Skeletal muscle tissue (tissue), 4 donors: ENCODE results near the gene TM4SF4. TPM values are rescaled to one million over a fixed set of nuclear protein-coding genes. Genes with fewer than 3 reads are reported as not detected.

Experiments used
- H3K27ac ChIP-seq: one replicate; pipeline ENCODE4 v1.7.0; 2013; ENCODE audit warnings: mild to moderate bottlenecking, low read depth, low read length, inconsistent platforms
- H3K27me3 ChIP-seq, 3 donors: one replicate each; pipeline ENCODE4 v1.7.0; 2013; ENCODE audit warnings: low read length in 3 of 3; ENCODE audit not compliant: control insufficient read depth in 3 of 3, insufficient read depth in 3 of 3
- H3K36me3 ChIP-seq, 3 donors: one replicate each; pipeline ENCODE4 v1.7.0; 2013; ENCODE audit warnings: low read length in 3 of 3; ENCODE audit not compliant: control insufficient read depth in 3 of 3, insufficient read depth in 3 of 3
- H3K4me1 ChIP-seq, 3 donors: one replicate each; pipeline ENCODE4 v1.7.0; 2013; ENCODE audit warnings: low read length in 3 of 3, mild to moderate bottlenecking in 3 of 3; ENCODE audit not compliant: control insufficient read depth in 3 of 3, insufficient read depth in 3 of 3
- H3K4me3 ChIP-seq, 3 donors: one replicate each; pipeline ENCODE4 v1.7.0; 2013; ENCODE audit warnings: low read length in 3 of 3
- H3K9ac ChIP-seq, 3 donors: one replicate each; pipeline ENCODE4 v1.7.0; 2013; ENCODE audit warnings: low read length in 3 of 3, mild to moderate bottlenecking in 3 of 3, moderate library complexity in 2 of 3, low read depth in 1 of 3
- H3K9me3 ChIP-seq, 3 donors: one replicate each; pipeline ENCODE4 v1.7.0; 2013; ENCODE audit warnings: low read length in 3 of 3; ENCODE audit not compliant: control insufficient read depth in 3 of 3
- total RNA-seq: library from RNA; depleted of rRNA; stranded (reverse); fragments of >200 nt; gene quantifications from one replicate; pipeline ENCODE4 v1.2.3, GENCODE V29; 2014
- donor health status: Osteomylitis.

Gene TM4SF4
- total RNA-seq, 1 donor from 2014 or later: not detected

GRCh38 chr3:149480326-149481017 is 6.0 kb downstream of the TM4SF4 start:
- Histone ChIP-seq H3K9ac (no peak overlapping the region), H3K4me1 (peaks cover under 1 to 14% (median 8%) of the 10 kb centered on the region in 3 donors), H3K9me3 (no peaks in the 10 kb centered on the region), H3K27ac (no peak overlapping the region), H3K36me3 (no peaks in the 10 kb centered on the region), H3K27me3 (no peaks in the 10 kb centered on the region), H3K4me3 (peak overlapping the region in 1 of 3 donors; percentile 14)

DNA sequence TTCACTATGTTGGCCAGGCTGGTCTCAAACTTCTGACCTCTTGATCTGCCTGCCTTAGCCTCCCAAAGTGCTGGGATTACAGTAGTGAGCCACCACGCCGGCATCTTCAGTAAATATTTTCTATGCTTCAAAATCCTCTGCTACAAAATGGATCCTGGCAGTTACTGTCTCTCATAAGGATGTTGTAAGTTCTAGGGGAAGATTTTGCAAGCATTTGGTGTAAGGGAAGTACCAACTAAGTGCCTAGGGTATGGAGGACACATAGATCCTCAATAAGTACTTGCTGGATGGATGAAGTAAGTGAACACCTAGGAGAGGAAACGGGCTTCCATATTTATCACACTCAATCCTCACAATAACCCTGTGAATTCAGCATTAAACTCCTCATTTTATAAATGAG is 6.6 kb downstream of the TM4SF4 start:
- no peak overlapping the region for H3K27ac ChIP-seq
- no peaks in the 10 kb centered on the region for H3K36me3 ChIP-seq
- no peaks in the 10 kb centered on the region for H3K9me3 ChIP-seq
- no peak overlapping the region for H3K9ac ChIP-seq
- no peaks in the 10 kb centered on the region for H3K27me3 ChIP-seq
- H3K4me3 ChIP-seq: no peak overlapping the region
- H3K4me1 ChIP-seq: peaks cover 0 to 12% (median 8%) of the 10 kb centered on the region in 3 donors

- Histone ChIP-seq H3K27ac (no peak overlapping the region), H3K4me3 (no peak overlapping the region), H3K9me3 (no peaks in the 10 kb centered on the region), H3K27me3 (no peaks in the 10 kb centered on the region), H3K4me1 (peaks cover 0 to 12% (median 8%) of the 10 kb centered on the region in 3 donors), H3K36me3 (no peaks in the 10 kb centered on the region), H3K9ac (no peak overlapping the region)
These were observed 7.0 kb downstream of the TM4SF4 start for GRCh38 chr3:149481491-149481890.

DNA sequence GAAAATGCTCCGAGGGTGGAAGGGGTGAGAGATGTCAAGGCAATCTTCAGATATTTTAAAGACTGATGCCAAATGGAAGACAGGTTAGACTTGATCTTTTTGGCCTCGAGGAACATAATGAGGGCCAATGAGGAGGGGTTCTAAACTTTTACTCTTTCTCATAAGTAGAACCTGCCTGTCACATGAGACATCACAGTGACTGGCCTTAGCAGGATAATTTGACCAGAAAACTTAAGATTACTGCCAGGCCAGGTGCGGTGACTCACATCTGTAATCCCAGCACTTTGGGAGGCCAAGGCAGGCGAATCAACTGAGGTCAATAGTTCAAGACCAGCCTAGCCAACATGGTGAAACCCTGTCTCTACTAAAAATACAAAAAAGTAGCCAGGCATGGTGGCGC is 12.2 kb downstream of the TM4SF4 start:
- H3K9me3 ChIP-seq: peaks cover 0 to 2% (median 0%) of the 10 kb centered on the region in 3 donors
- H3K36me3 ChIP-seq: no peaks in the 10 kb centered on the region
- no peaks in the 10 kb centered on the region for H3K27me3 ChIP-seq
- H3K27ac ChIP-seq: no peak overlapping the region
- no peak overlapping the region for H3K4me3 ChIP-seq
- H3K9ac ChIP-seq: no peak overlapping the region
- H3K4me1 ChIP-seq: peaks cover 5 to 12% (median 6%) of the 10 kb centered on the region in 3 donors

DNA sequence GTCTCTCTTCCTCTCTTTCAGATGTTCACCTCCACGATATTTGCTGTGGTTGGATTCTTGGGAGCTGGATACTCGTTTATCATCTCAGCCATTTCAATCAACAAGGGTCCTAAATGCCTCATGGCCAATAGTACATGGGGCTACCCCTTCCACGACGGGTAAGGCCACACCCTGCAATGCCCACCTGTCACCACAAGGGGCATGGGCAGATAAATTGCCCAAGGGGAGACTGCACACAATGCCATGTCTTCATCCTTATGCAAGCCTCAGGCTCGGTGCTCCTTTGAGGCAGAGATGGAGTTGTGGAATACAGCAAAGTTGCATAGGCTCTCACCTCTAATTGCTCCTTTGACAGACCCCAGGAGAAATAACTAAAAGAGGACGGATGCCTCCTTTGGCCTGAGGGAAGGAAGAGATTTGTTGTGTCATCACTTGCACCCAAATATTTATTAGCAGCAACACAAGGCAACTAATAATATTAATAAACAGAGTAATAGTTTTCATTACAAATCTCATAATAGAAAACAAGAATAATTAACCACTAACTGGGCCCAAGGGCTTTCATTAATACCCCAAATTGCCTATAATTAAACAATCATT is 13.2 kb downstream of the TM4SF4 start:
- Histone ChIP-seq H3K4me1 (peaks cover 5 to 12% (median 6%) of the 10 kb centered on the region in 3 donors), H3K27ac (no peak overlapping the region), H3K36me3 (no peaks in the 10 kb centered on the region)

GRCh38 chr3:149489060-149489690 is 14.7 kb downstream of the TM4SF4 start:
- H3K4me1 ChIP-seq: peaks cover 5 to 19% (median 9%) of the 10 kb centered on the region in 3 donors
- H3K27me3 ChIP-seq: no peaks in the 10 kb centered on the region
- H3K9ac ChIP-seq: peak overlapping the region in 1 of 3 donors; percentile 24
- H3K9me3 ChIP-seq: peaks cover 0 to 2% (median 0%) of the 10 kb centered on the region in 3 donors
- H3K36me3 ChIP-seq: no peaks in the 10 kb centered on the region
- H3K4me3 ChIP-seq: no peak overlapping the region
- no peak overlapping the region for H3K27ac ChIP-seq

More for the DNA sequence above, 13.2 kb downstream of the TM4SF4 start:
- no peak overlapping the region for H3K9ac ChIP-seq
- H3K9me3 ChIP-seq: peaks cover 0 to 2% (median 0%) of the 10 kb centered on the region in 3 donors
- no peak overlapping the region for H3K4me3 ChIP-seq
- H3K27me3 ChIP-seq: no peaks in the 10 kb centered on the region

- peaks cover 5 to 19% (median 9%) of the 10 kb centered on the region in 3 donors for H3K4me1 ChIP-seq
- H3K9ac ChIP-seq: no peak overlapping the region
- no peaks in the 10 kb centered on the region for H3K36me3 ChIP-seq
- peaks cover 0 to 2% (median 0%) of the 10 kb centered on the region in 3 donors for H3K9me3 ChIP-seq
- peak overlapping the region in 1 of 3 donors; percentile 3 for H3K4me3 ChIP-seq
- H3K27ac ChIP-seq: no peak overlapping the region
- H3K27me3 ChIP-seq: no peaks in the 10 kb centered on the region
These were observed 15.9 kb downstream of the TM4SF4 start for GRCh38 chr3:149490260-149490971.

- Histone ChIP-seq H3K27me3 (no peaks in the 10 kb centered on the region), H3K27ac (no peak overlapping the region), H3K4me1 (peaks cover 5 to 19% (median 9%) of the 10 kb centered on the region in 3 donors), H3K9me3 (peaks cover 0 to 2% (median 0%) of the 10 kb centered on the region in 3 donors), H3K36me3 (no peaks in the 10 kb centered on the region), H3K4me3 (no peak overlapping the region), H3K9ac (no peak overlapping the region)
These were observed 19.0 kb downstream of the TM4SF4 start for GRCh38 chr3:149493315-149494021.

DNA sequence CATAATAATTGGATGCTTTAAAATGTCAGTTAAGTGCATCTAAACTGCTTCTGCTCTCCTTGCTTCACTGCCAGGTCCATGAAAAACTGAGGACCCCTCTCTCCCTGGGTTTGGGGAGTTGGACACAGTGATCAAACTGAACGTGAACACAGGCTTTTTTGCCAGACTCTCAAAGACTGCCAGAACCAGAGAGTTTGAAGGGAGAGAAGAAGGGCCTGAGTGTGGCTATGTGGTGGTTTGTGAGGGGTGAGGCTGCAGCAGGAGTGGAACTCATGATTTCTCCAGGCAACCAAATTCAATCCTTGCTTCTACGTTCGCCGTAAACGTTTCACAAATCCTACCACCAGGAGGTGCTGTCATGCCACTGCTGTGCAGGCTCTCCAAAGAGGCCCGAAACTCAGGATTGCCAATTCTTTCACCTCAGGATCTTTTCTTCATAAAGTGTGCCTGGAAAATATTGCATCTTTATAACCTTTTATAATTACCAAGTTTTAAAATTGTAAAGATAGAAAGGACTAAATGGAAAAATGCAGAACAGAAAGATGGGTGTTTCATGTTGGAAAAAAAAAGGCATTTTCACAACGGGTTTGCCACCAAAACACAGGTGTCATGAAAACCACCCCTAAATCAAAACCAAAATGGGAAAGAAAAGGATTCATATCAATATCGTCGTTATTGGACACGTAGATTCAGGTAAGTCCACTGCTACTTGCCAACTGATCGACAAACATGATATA is 19.7 kb downstream of the TM4SF4 start:
- peaks cover 0 to 2% (median 0%) of the 10 kb centered on the region in 3 donors for H3K9me3 ChIP-seq
- H3K27me3 ChIP-seq: no peaks in the 10 kb centered on the region
- no peaks in the 10 kb centered on the region for H3K36me3 ChIP-seq
- no peak overlapping the region for H3K9ac ChIP-seq
- peaks cover 5 to 19% (median 9%) of the 10 kb centered on the region in 3 donors for H3K4me1 ChIP-seq
- no peak overlapping the region for H3K4me3 ChIP-seq
- no peak overlapping the region for H3K27ac ChIP-seq
